GM23338 (cell line): ENCODE data around the gene C9orf85. TPM values are rescaled to one million over a fixed set of nuclear protein-coding genes. Genes with fewer than 3 reads are reported as not detected.
A peak's percentile ranks its signal among the peaks of the same experiment; 100 is the strongest.

Experiments used
- ATAC-seq: fragments of 200-7000 bp; cut with Tn5 transposase; 3 replicates; pipeline ENCODE4 v1.9.1; 2020
- DNase-seq: peaks from one replicate; pipeline ENCODE4 v3.0.0-alpha.2; 2015; ENCODE audit warnings: low spot score
- H2AFZ ChIP-seq: fragments of 200-600 bp; sonication (generic); 2 replicates; pipeline ENCODE4 v1.8.0; 2016; ENCODE audit warnings: antibody characterized with exemption, mild to moderate bottlenecking, moderate library complexity
- H3F3A ChIP-seq: fragments of 200-600 bp; sonication (generic); replicated peaks from 2 replicates; pipeline ENCODE4 v1.8.0; 2017; ENCODE audit warnings: antibody characterized with exemption, mixed run types, low read depth
- H3K27ac ChIP-seq: fragments of 200-600 bp; sonication (generic); 2 replicates; pipeline ENCODE4 v1.6.1; 2016; ENCODE audit warnings: low read depth
- H3K27me3 ChIP-seq: fragments of 200-600 bp; sonication (generic); 2 replicates; pipeline ENCODE4 v1.8.0; 2016; ENCODE audit warnings: mild to moderate bottlenecking, mixed run types, moderate library complexity; ENCODE audit not compliant: insufficient read depth
- H3K36me3 ChIP-seq: fragments of 200-600 bp; sonication (generic); 2 replicates; pipeline ENCODE4 v1.8.0; 2016; ENCODE audit warnings: mild to moderate bottlenecking; ENCODE audit not compliant: insufficient read depth
- H3K4me1 ChIP-seq: fragments of 200-600 bp; sonication (generic); 2 replicates; pipeline ENCODE4 v1.8.0; 2016; ENCODE audit warnings: mild to moderate bottlenecking, moderate library complexity; ENCODE audit not compliant: insufficient read depth
- H3K4me2 ChIP-seq: fragments of 200-600 bp; sonication (generic); 2 replicates; pipeline ENCODE4 v1.7.1; 2017; ENCODE audit warnings: mixed run types
- H3K4me3 ChIP-seq: fragments of 200-600 bp; sonication (generic); 2 replicates; pipeline ENCODE4 v1.6.1; 2016; ENCODE audit warnings: mixed run types
- H3K79me2 ChIP-seq: fragments of 200-600 bp; sonication (generic); replicated peaks from 2 replicates; pipeline ENCODE4 v1.8.0; 2017; ENCODE audit warnings: mild to moderate bottlenecking; ENCODE audit not compliant: insufficient read depth
- H3K9me2 ChIP-seq: fragments of 200-600 bp; sonication (generic); 2 replicates; pipeline ENCODE4 v1.8.0; 2017; ENCODE audit not compliant: insufficient read depth
- H4K20me1 ChIP-seq: fragments of 200-600 bp; sonication (generic); replicated peaks from 2 replicates; pipeline ENCODE4 v1.8.0; 2017; ENCODE audit warnings: mild to moderate bottlenecking; ENCODE audit not compliant: insufficient read depth
- H3K27ac Mint-ChIP-seq: 2 replicates; pipeline ENCODE4 v1.8.0; 2020; ENCODE audit warnings: inconsistent platforms, mild to moderate bottlenecking, moderate library complexity, mixed read lengths
- H3K27me3 Mint-ChIP-seq: 3 replicates; pipeline ENCODE4 v1.8.0; 2022; ENCODE audit warnings: low read depth, mild to moderate bottlenecking, moderate library complexity, mixed read lengths, inconsistent platforms; ENCODE audit not compliant: insufficient read depth, poor library complexity
- H3K36me3 Mint-ChIP-seq: 3 replicates; pipeline ENCODE4 v1.8.0; 2021; ENCODE audit warnings: low read depth, mild to moderate bottlenecking, inconsistent platforms, moderate library complexity, mixed read lengths
- H3K4me1 Mint-ChIP-seq: 3 replicates; pipeline ENCODE4 v1.8.0; 2020; ENCODE audit warnings: mild to moderate bottlenecking, inconsistent platforms, mixed read lengths
- H3K4me3 Mint-ChIP-seq: 3 replicates; pipeline ENCODE4 v1.8.0; 2021; ENCODE audit warnings: moderate library complexity, mild to moderate bottlenecking, inconsistent platforms, mixed read lengths
- H3K9me3 Mint-ChIP-seq: 3 replicates; pipeline ENCODE4 v1.8.0; 2020; ENCODE audit warnings: moderate library complexity, mild to moderate bottlenecking, inconsistent platforms, mixed read lengths
- CREB1 ChIP-seq: fragments of 250-450 bp; sonication (Bioruptor Pico); IDR thresholded peaks from 2 replicates; pipeline ENCODE4 v1.5.0; 2020; ENCODE audit warnings: low read depth, mild to moderate bottlenecking, moderate library complexity
- EZH2phosphoT487 ChIP-seq: fragments of 200-600 bp; sonication (generic); IDR thresholded peaks from one replicate; pipeline ENCODE4 v1.8.1; 2018; ENCODE audit warnings: antibody characterized with exemption; ENCODE audit not compliant: unreplicated experiment
- NANOG ChIP-seq: IDR thresholded peaks from 2 replicates; pipeline ENCODE4 v1.6.1; 2016; ENCODE audit warnings: antibody characterized with exemption, borderline replicate concordance
- ZNF331 ChIP-seq: fragments of 250-450 bp; sonication (Bioruptor Pico); IDR thresholded peaks from 2 replicates; pipeline ENCODE4 v1.5.0; 2020; ENCODE audit warnings: low read depth, mild to moderate bottlenecking, moderate library complexity
- polyA plus RNA-seq: library from polyadenylated mRNA; unstranded; fragments of >200 nt; fragmentation: Nextera tagmentation; extraction: Ambion mirVana; gene quantifications from 2 replicates; pipeline ENCODE4 v1.2.1, GENCODE V29; 2016
- total RNA-seq: library from RNA; depleted of rRNA; stranded (reverse); fragments of >200 nt; shearing (Covaris generic); gene quantifications from 2 replicates; pipeline ENCODE4 v1.2.3, GENCODE V29; 2014
- TF ChIP-seq, protein P1 (sequence below), 2 experiments: fragments of 200-600 bp in 1 of 2; sonication (generic) in 1 of 2; conservative IDR thresholded peaks; 2 replicates each; pipeline versions ENCODE4 v1.5.1 to v1.6.1; 2016 to 2017; ENCODE audit warnings: antibody characterized with exemption in 2 of 2, low read depth in 2 of 2, mild to moderate bottlenecking in 2 of 2, moderate library complexity in 1 of 2
- TF ChIP-seq, protein P2 (sequence below): IDR thresholded peaks from one replicate; pipeline ENCODE4 v1.6.1; 2018; ENCODE audit warnings: antibody characterized with exemption; ENCODE audit not compliant: unreplicated experiment

The C9orf85 gene
- total and polyA plus RNA-seq, 2 experiments from 2014 or later, result 10.3 to 20.8 TPM

DNA sequence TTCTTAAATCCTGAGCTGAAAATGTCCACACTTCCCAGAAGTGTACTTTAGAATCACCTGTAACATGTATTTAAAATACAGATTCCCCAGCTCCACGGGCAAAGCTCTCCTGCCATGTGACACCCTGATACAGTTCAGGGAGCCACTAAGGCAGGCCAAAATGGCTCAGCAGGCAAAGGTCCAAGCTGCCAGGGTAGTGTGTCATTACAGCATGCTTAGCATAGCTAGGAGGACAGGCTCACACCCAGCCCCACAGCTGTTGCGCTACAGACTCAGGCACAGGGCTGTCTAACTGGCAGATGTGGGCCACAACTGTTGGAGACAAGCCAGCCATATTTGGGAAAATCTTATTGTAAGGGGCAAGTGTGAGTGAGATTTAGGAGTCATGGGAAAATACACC lies 73.0 kb downstream of the C9orf85 start (continued):
- TF ChIP-seq, protein P1, sequence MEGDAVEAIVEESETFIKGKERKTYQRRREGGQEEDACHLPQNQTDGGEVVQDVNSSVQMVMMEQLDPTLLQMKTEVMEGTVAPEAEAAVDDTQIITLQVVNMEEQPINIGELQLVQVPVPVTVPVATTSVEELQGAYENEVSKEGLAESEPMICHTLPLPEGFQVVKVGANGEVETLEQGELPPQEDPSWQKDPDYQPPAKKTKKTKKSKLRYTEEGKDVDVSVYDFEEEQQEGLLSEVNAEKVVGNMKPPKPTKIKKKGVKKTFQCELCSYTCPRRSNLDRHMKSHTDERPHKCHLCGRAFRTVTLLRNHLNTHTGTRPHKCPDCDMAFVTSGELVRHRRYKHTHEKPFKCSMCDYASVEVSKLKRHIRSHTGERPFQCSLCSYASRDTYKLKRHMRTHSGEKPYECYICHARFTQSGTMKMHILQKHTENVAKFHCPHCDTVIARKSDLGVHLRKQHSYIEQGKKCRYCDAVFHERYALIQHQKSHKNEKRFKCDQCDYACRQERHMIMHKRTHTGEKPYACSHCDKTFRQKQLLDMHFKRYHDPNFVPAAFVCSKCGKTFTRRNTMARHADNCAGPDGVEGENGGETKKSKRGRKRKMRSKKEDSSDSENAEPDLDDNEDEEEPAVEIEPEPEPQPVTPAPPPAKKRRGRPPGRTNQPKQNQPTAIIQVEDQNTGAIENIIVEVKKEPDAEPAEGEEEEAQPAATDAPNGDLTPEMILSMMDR (conservative IDR thresholded peaks at IDR 0.05; ENCODE audit: low read depth in 2 of 2), result no peak
- TF ChIP-seq NANOG (no peak), CREB1 (no peak)
- TF ChIP-seq, protein P2, sequence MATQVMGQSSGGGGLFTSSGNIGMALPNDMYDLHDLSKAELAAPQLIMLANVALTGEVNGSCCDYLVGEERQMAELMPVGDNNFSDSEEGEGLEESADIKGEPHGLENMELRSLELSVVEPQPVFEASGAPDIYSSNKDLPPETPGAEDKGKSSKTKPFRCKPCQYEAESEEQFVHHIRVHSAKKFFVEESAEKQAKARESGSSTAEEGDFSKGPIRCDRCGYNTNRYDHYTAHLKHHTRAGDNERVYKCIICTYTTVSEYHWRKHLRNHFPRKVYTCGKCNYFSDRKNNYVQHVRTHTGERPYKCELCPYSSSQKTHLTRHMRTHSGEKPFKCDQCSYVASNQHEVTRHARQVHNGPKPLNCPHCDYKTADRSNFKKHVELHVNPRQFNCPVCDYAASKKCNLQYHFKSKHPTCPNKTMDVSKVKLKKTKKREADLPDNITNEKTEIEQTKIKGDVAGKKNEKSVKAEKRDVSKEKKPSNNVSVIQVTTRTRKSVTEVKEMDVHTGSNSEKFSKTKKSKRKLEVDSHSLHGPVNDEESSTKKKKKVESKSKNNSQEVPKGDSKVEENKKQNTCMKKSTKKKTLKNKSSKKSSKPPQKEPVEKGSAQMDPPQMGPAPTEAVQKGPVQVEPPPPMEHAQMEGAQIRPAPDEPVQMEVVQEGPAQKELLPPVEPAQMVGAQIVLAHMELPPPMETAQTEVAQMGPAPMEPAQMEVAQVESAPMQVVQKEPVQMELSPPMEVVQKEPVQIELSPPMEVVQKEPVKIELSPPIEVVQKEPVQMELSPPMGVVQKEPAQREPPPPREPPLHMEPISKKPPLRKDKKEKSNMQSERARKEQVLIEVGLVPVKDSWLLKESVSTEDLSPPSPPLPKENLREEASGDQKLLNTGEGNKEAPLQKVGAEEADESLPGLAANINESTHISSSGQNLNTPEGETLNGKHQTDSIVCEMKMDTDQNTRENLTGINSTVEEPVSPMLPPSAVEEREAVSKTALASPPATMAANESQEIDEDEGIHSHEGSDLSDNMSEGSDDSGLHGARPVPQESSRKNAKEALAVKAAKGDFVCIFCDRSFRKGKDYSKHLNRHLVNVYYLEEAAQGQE, result no peak

DNA sequence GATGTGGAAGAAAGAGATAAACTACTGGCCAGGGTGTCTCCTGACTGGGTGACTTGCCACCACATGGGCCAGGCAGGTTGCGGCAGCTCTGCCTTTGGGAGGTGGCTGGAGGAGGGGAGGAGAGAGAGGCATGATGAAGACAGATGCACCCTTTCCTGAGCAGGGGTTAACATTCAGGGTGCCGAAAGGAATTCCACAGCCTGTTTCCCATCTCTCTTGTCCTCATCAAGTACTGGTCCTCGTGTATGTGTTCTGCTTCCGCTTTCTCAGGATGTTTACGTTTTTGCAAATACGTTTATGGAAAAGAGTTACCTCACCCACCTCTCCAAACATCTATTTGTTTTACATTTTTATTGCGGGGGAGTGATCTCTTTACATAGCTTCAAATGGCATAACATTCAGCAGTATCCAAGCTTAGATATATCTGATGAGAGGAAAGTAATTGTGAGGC lies 73.4 kb downstream of the C9orf85 start:
- Histone ChIP-seq H3K4me3 (no peak overlapping the region), H3K27me3 (no peaks in the 10 kb centered on the region), H3K4me2 (peak overlapping the region; percentile 29)

DNA sequence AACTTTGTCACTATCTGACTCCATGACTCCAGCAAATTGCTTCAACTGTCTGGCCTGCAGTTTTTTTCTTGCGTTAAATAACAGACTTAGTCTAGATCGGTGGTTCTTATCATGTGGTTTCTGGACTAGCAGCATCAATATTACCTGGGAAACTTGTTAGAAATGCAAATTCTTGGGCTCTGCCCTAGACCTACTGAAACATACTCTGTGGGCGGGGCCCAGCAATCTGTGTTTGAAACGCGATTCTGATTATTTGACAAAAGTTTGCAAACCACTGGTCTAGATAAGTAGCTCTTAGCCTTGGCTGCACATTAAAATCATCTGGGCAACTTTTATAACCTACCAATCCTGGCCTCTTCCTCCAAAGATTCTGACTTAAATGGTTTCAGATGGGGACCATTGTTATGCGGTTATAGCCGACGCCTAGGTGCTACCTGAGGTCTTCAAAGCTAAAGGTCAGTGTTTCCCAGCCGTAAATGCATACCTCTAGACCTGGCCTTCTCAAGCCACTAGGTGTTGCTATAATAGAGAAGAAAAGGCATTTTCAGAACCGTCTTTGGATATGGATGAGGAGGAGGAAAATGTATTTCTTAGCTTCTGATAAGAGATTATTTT lies 74.0 kb downstream of the C9orf85 start:
- Mint-ChIP-seq H3K27me3 (peaks cover 4% of the 10 kb centered on the region), H3K4me3 (no peak overlapping the region; the same call in 2 of the 3 replicates), H3K4me1 (peaks cover 31% of the 10 kb centered on the region), H3K36me3 (no peaks in the 10 kb centered on the region; the same call in 2 of the 3 replicates), H3K9me3 (no peaks in the 10 kb centered on the region; the same call in 2 of the 3 replicates), H3K27ac (0 out of 2 replicates have a peak overlapping the region, but pooled peaks have one; percentile 3)
- TF ChIP-seq, protein P1 (conservative IDR thresholded peaks at IDR 0.05; ENCODE audit: low read depth in 2 of 2), result peak; percentile 77 to 78
- TF ChIP-seq NANOG, result peak; percentile 54; the same call in 1 of the 2 replicates
- no peak for TF ChIP-seq EZH2phosphoT487
- DNase-seq (peak; percentile 92), ATAC-seq (peak; percentile 98)
- no peak overlapping the region for H3K4me3 ChIP-seq
- H3K9me2 ChIP-seq, result 0 out of 2 replicates have a peak, but pooled peaks cover 3% of the 10 kb centered on the region
- no peaks in the 10 kb centered on the region for H3K27me3 ChIP-seq
- H3K36me3 ChIP-seq, result no peaks in the 10 kb centered on the region
- 0 out of 2 replicates have a peak overlapping the region, but pooled peaks have one; percentile 15 for H3K27ac ChIP-seq
- H2AFZ ChIP-seq, result no peak overlapping the region
- H4K20me1 ChIP-seq, result no peaks in the 10 kb centered on the region
- H3F3A ChIP-seq, result no peaks in the 10 kb centered on the region
- H3K4me2 ChIP-seq, result peak overlapping the region; percentile 29
- H3K79me2 ChIP-seq, result no peaks in the 10 kb centered on the region
- peaks cover 19% of the 10 kb centered on the region for H3K4me1 ChIP-seq

More for the DNA sequence above, 73.4 kb downstream of the C9orf85 start:
- Histone ChIP-seq H4K20me1 (no peaks in the 10 kb centered on the region), H3F3A (no peaks in the 10 kb centered on the region), H3K4me1 (peaks cover 19% of the 10 kb centered on the region), H2AFZ (0 out of 2 replicates have a peak overlapping the region, but pooled peaks have one; percentile 1), H3K36me3 (no peaks in the 10 kb centered on the region), H3K27ac (peak overlapping the region; percentile 15; the same call in 1 of the 2 replicates), H3K79me2 (no peaks in the 10 kb centered on the region), H3K9me2 (0 out of 2 replicates have a peak, but pooled peaks cover 3% of the 10 kb centered on the region)
- ATAC-seq, result peak; percentile 65
- Mint-ChIP-seq H3K36me3 (no peaks in the 10 kb centered on the region; the same call in 2 of the 3 replicates), H3K4me3 (no peak overlapping the region; the same call in 2 of the 3 replicates), H3K9me3 (no peaks in the 10 kb centered on the region; the same call in 2 of the 3 replicates), H3K4me1 (peaks cover 31% of the 10 kb centered on the region), H3K27me3 (peaks cover 4% of the 10 kb centered on the region), H3K27ac (no peak overlapping the region)
- TF ChIP-seq ZNF331 (no peak), NANOG (no peak)
- DNase-seq, result peak; percentile 43
